GM23338 (cell line): Measurements from ENCODE around the gene MFRP. TPM values are rescaled to one million over a fixed set of nuclear protein-coding genes. Genes with fewer than 3 reads are reported as not detected.

Source experiments
- ATAC-seq: fragments of 200-7000 bp; cut with Tn5 transposase; 3 replicates; pipeline ENCODE4 v1.9.1; 2020
- DNase-seq: peaks from one replicate; pipeline ENCODE4 v3.0.0-alpha.2; 2015; ENCODE audit warnings: low spot score
- H2AFZ ChIP-seq: fragments of 200-600 bp; sonication (generic); 2 replicates; pipeline ENCODE4 v1.8.0; 2016; ENCODE audit warnings: antibody characterized with exemption, mild to moderate bottlenecking, moderate library complexity
- H3F3A ChIP-seq: fragments of 200-600 bp; sonication (generic); replicated peaks from 2 replicates; pipeline ENCODE4 v1.8.0; 2017; ENCODE audit warnings: antibody characterized with exemption, mixed run types, low read depth
- H3K27ac ChIP-seq: fragments of 200-600 bp; sonication (generic); 2 replicates; pipeline ENCODE4 v1.6.1; 2016; ENCODE audit warnings: low read depth
- H3K27me3 ChIP-seq: fragments of 200-600 bp; sonication (generic); 2 replicates; pipeline ENCODE4 v1.8.0; 2016; ENCODE audit warnings: mild to moderate bottlenecking, mixed run types, moderate library complexity; ENCODE audit not compliant: insufficient read depth
- H3K36me3 ChIP-seq: fragments of 200-600 bp; sonication (generic); 2 replicates; pipeline ENCODE4 v1.8.0; 2016; ENCODE audit warnings: mild to moderate bottlenecking; ENCODE audit not compliant: insufficient read depth
- H3K4me1 ChIP-seq: fragments of 200-600 bp; sonication (generic); 2 replicates; pipeline ENCODE4 v1.8.0; 2016; ENCODE audit warnings: mild to moderate bottlenecking, moderate library complexity; ENCODE audit not compliant: insufficient read depth
- H3K4me2 ChIP-seq: fragments of 200-600 bp; sonication (generic); 2 replicates; pipeline ENCODE4 v1.7.1; 2017; ENCODE audit warnings: mixed run types
- H3K4me3 ChIP-seq: fragments of 200-600 bp; sonication (generic); 2 replicates; pipeline ENCODE4 v1.6.1; 2016; ENCODE audit warnings: mixed run types
- H3K79me2 ChIP-seq: fragments of 200-600 bp; sonication (generic); replicated peaks from 2 replicates; pipeline ENCODE4 v1.8.0; 2017; ENCODE audit warnings: mild to moderate bottlenecking; ENCODE audit not compliant: insufficient read depth
- H3K9me2 ChIP-seq: fragments of 200-600 bp; sonication (generic); 2 replicates; pipeline ENCODE4 v1.8.0; 2017; ENCODE audit not compliant: insufficient read depth
- H4K20me1 ChIP-seq: fragments of 200-600 bp; sonication (generic); replicated peaks from 2 replicates; pipeline ENCODE4 v1.8.0; 2017; ENCODE audit warnings: mild to moderate bottlenecking; ENCODE audit not compliant: insufficient read depth
- H3K27ac Mint-ChIP-seq: 2 replicates; pipeline ENCODE4 v1.8.0; 2020; ENCODE audit warnings: inconsistent platforms, mild to moderate bottlenecking, moderate library complexity, mixed read lengths
- H3K27me3 Mint-ChIP-seq: 3 replicates; pipeline ENCODE4 v1.8.0; 2022; ENCODE audit warnings: low read depth, mild to moderate bottlenecking, moderate library complexity, mixed read lengths, inconsistent platforms; ENCODE audit not compliant: insufficient read depth, poor library complexity
- H3K36me3 Mint-ChIP-seq: 3 replicates; pipeline ENCODE4 v1.8.0; 2021; ENCODE audit warnings: low read depth, mild to moderate bottlenecking, inconsistent platforms, moderate library complexity, mixed read lengths
- H3K4me1 Mint-ChIP-seq: 3 replicates; pipeline ENCODE4 v1.8.0; 2020; ENCODE audit warnings: mild to moderate bottlenecking, inconsistent platforms, mixed read lengths
- H3K4me3 Mint-ChIP-seq: 3 replicates; pipeline ENCODE4 v1.8.0; 2021; ENCODE audit warnings: moderate library complexity, mild to moderate bottlenecking, inconsistent platforms, mixed read lengths
- H3K9me3 Mint-ChIP-seq: 3 replicates; pipeline ENCODE4 v1.8.0; 2020; ENCODE audit warnings: moderate library complexity, mild to moderate bottlenecking, inconsistent platforms, mixed read lengths
- CREB1 ChIP-seq: fragments of 250-450 bp; sonication (Bioruptor Pico); IDR thresholded peaks from 2 replicates; pipeline ENCODE4 v1.5.0; 2020; ENCODE audit warnings: low read depth, mild to moderate bottlenecking, moderate library complexity
- CTCF ChIP-seq, 2 experiments: fragments of 200-600 bp in 1 of 2; sonication (generic) in 1 of 2; conservative IDR thresholded peaks; 2 replicates each; pipeline versions ENCODE4 v1.5.1 to v1.6.1; 2016 to 2017; ENCODE audit warnings: antibody characterized with exemption in 2 of 2, low read depth in 2 of 2, mild to moderate bottlenecking in 2 of 2, moderate library complexity in 1 of 2
- ETS1 ChIP-seq: IDR thresholded peaks from 2 replicates; pipeline ENCODE4 v1.6.1; 2016; ENCODE audit warnings: antibody characterized with exemption
- EZH2 ChIP-seq: fragments of 200-600 bp; sonication (generic); IDR thresholded peaks from one replicate; pipeline ENCODE4 v1.8.0; 2017; ENCODE audit warnings: antibody characterized with exemption, mild to moderate bottlenecking, low read depth; ENCODE audit not compliant: unreplicated experiment
- EZH2phosphoT487 ChIP-seq: fragments of 200-600 bp; sonication (generic); IDR thresholded peaks from one replicate; pipeline ENCODE4 v1.8.1; 2018; ENCODE audit warnings: antibody characterized with exemption; ENCODE audit not compliant: unreplicated experiment
- JUNB ChIP-seq: IDR thresholded peaks from one replicate; pipeline ENCODE4 v1.6.1; 2016; ENCODE audit warnings: antibody characterized with exemption; ENCODE audit not compliant: unreplicated experiment
- NANOG ChIP-seq: IDR thresholded peaks from 2 replicates; pipeline ENCODE4 v1.6.1; 2016; ENCODE audit warnings: antibody characterized with exemption, borderline replicate concordance
- POLR2AphosphoS5 ChIP-seq: IDR thresholded peaks from 2 replicates; pipeline ENCODE4 v1.6.1; 2016; ENCODE audit warnings: antibody characterized with exemption, low read depth
- REST ChIP-seq: IDR thresholded peaks from one replicate; pipeline ENCODE4 v1.6.1; 2018; ENCODE audit warnings: antibody characterized with exemption; ENCODE audit not compliant: unreplicated experiment
- STAT1 ChIP-seq: IDR thresholded peaks from one replicate; pipeline ENCODE4 v1.6.1; 2016; ENCODE audit warnings: antibody characterized with exemption; ENCODE audit not compliant: unreplicated experiment
- ZNF114 ChIP-seq: fragments of 250-450 bp; sonication (Bioruptor Pico); IDR thresholded peaks from 2 replicates; pipeline ENCODE4 v1.5.0; 2020; ENCODE audit warnings: mild to moderate bottlenecking, moderate library complexity
- ZNF331 ChIP-seq: fragments of 250-450 bp; sonication (Bioruptor Pico); IDR thresholded peaks from 2 replicates; pipeline ENCODE4 v1.5.0; 2020; ENCODE audit warnings: low read depth, mild to moderate bottlenecking, moderate library complexity
- ZNF462 ChIP-seq: fragments of 250-450 bp; sonication (Bioruptor Pico); IDR thresholded peaks from 2 replicates; pipeline ENCODE4 v1.5.0; 2020; ENCODE audit warnings: mild to moderate bottlenecking, moderate library complexity
- polyA plus RNA-seq: library from polyadenylated mRNA; unstranded; fragments of >200 nt; fragmentation: Nextera tagmentation; extraction: Ambion mirVana; gene quantifications from 2 replicates; pipeline ENCODE4 v1.2.1, GENCODE V29; 2016
- total RNA-seq: library from RNA; depleted of rRNA; stranded (reverse); fragments of >200 nt; shearing (Covaris generic); gene quantifications from 2 replicates; pipeline ENCODE4 v1.2.3, GENCODE V29; 2014

MFRP gene
- total and polyA plus RNA-seq, 2 experiments from 2014 or later = 0.03 TPM; not detected in 1

DNA sequence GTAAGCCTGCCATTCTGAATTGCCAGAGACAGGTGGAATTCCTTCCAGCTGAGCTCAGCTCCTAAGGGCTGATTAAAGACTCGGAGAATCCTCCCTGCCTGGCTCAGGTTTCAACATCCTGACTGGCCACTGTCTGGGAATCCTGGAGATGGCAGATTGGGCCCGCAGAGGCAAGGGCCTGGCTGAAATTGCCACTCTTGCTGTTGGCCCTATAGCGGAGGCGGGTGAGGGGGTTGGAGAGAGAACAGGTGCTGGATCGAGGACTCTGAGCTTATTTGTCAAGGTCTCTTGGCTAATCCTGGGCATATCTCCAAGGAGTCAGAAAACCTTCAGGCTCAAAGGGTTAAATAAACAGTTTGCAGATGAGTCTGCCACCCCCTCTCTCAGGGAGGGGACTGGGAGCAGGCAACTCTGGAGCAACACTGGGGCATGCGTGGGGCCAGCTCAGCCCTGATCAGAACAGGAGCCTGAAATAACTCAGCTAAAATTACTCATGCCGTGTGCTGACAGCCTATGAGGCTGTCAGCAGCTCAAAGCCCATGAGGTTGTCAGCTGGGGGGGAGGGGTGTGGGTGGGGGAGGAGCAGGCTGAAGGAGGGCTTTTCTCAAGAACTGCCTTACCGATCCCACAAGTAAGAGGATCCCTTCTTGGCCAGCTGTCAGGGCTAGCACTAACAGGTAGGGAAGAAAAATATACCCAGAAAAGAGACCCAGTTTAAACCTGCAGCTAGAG is 14.7 kb upstream of the MFRP start:
- Mint-ChIP-seq H3K36me3 (peaks cover 19% of the 10 kb centered on the region), H3K9me3 (peaks cover under 1% of the 10 kb centered on the region; the same call in 1 of the 3 replicates), H3K4me1 (peaks cover 44% of the 10 kb centered on the region), H3K27ac (no peak overlapping the region), H3K4me3 (peak overlapping the region; percentile 62), H3K27me3 (peaks cover 34% of the 10 kb centered on the region)
- peak overlapping the region; percentile 45 for H3K4me3 ChIP-seq
- H3K27me3 ChIP-seq = peaks cover 50% of the 10 kb centered on the region
- peaks cover 4% of the 10 kb centered on the region; the same call in 1 of the 2 replicates for H4K20me1 ChIP-seq
- peak; percentile 88 for DNase-seq
- peaks cover 38% of the 10 kb centered on the region for H3K4me1 ChIP-seq
- H3K4me2 ChIP-seq = peak overlapping the region; percentile 69
- H3K9me2 ChIP-seq = no peaks in the 10 kb centered on the region
- H2AFZ ChIP-seq = no peak overlapping the region
- peak; percentile 50 for ATAC-seq
- H3F3A ChIP-seq = peaks cover 3% of the 10 kb centered on the region; the same call in 1 of the 2 replicates
- H3K27ac ChIP-seq = peak overlapping the region; percentile 63; the same call in 1 of the 2 replicates
- no peaks in the 10 kb centered on the region for H3K79me2 ChIP-seq
- no peaks in the 10 kb centered on the region for H3K36me3 ChIP-seq
- TF ChIP-seq ZNF114 (CRISPR knock-in tag) = no peak
- no peak for TF ChIP-seq JUNB
- no peak for TF ChIP-seq REST
- TF ChIP-seq EZH2phosphoT487 = no peak
- TF ChIP-seq CREB1 (CRISPR knock-in tag) = no peak
- TF ChIP-seq POLR2AphosphoS5 = no peak
- no peak for TF ChIP-seq ZNF462
- no peak for TF ChIP-seq ETS1
- no peak for TF ChIP-seq STAT1
- TF ChIP-seq CTCF (conservative IDR thresholded peaks at IDR 0.05; ENCODE audit: low read depth in 2 of 2) = no peak
- no peak for TF ChIP-seq ZNF331 (CRISPR knock-in tag)
- TF ChIP-seq NANOG = no peak
- no peak for TF ChIP-seq EZH2
